ENCODE results near the gene CPA4.

The CPA4 gene

GRCh38 chr7:130289478-130289877, 3.5 kb upstream of the CPA4 start:
- Histone ChIP-seq H3K14ac (ENCODE audit: low read length in 2 of 2) (no peak overlapping the region), H3K23ac (ENCODE audit: low read length in 2 of 2) (no peak overlapping the region), H3K27ac (ENCODE audit: low read length, poor library complexity, severe bottlenecking) (no peak overlapping the region), H2AK5ac (ENCODE audit: low read length, severe bottlenecking) (peak overlapping the region; percentile 66), H3K4me1 (ENCODE audit: control insufficient read depth, insufficient read depth, low read depth, low read length) (peaks cover 11% of the 10 kb centered on the region), H3K4me2 (ENCODE audit: low read length, poor library complexity, severe bottlenecking) (no peak overlapping the region), H3K4me3 (ENCODE audit: insufficient read depth in 1 of 2, low read depth in 1 of 2, low read length in 2 of 2) (no peak overlapping the region), H2BK15ac (ENCODE audit: low read depth, poor library complexity, severe bottlenecking) (peak overlapping the region; percentile 87), H4K91ac (ENCODE audit: low read length) (peak overlapping the region; percentile 70), H3K18ac (ENCODE audit: low read depth in 1 of 2, low read length in 2 of 2) (no peak overlapping the region), H4K8ac (ENCODE audit: low read length) (no peak overlapping the region), H2BK120ac (ENCODE audit: low read depth, low read length) (peak overlapping the region; percentile 15), H2AFZ (ENCODE audit: low read depth, low read length) (peak overlapping the region; percentile 67), H2BK12ac (ENCODE audit: low read length in 2 of 2) (peak overlapping the region; percentile 13 to 61), H3K27me3 (ENCODE audit: control insufficient read depth in 1 of 2, insufficient read depth in 1 of 2, low read length in 2 of 2) (no peaks in the 10 kb centered on the region), H3K36me3 (ENCODE audit: control insufficient read depth in 1 of 2, insufficient read depth in 2 of 2, low read depth in 1 of 2, low read length in 2 of 2) (no peaks in the 10 kb centered on the region), H3K9ac (ENCODE audit: low read length) (no peak overlapping the region), H3K4ac (ENCODE audit: low read depth in 1 of 2, low read length in 2 of 2) (no peak overlapping the region), H3K9me3 (ENCODE audit: control insufficient read depth, low read length) (no peaks in the 10 kb centered on the region), H3K79me1 (replicated peaks; ENCODE audit: low read length, poor library complexity, severe bottlenecking) (no peaks in the 10 kb centered on the region), H2BK5ac (ENCODE audit: low read depth, low read length, poor library complexity, severe bottlenecking) (no peak overlapping the region)
- WGBS: 94% methylated on average over 9 of the region's 9 CpGs
- DNase-seq: no peak

- Histone ChIP-seq H3K27ac (ENCODE audit: low read length, poor library complexity, severe bottlenecking) (no peak overlapping the region), H2AFZ (ENCODE audit: low read depth, low read length) (no peak overlapping the region), H2AK5ac (ENCODE audit: low read length, severe bottlenecking) (peak overlapping the region; percentile 53), H3K4ac (ENCODE audit: low read depth in 1 of 2, low read length in 2 of 2) (no peak overlapping the region), H3K4me3 (ENCODE audit: insufficient read depth in 1 of 2, low read depth in 1 of 2, low read length in 2 of 2) (no peak overlapping the region), H2BK5ac (ENCODE audit: low read depth, low read length, poor library complexity, severe bottlenecking) (no peak overlapping the region), H3K4me2 (ENCODE audit: low read length, poor library complexity, severe bottlenecking) (no peak overlapping the region), H3K18ac (ENCODE audit: low read depth in 1 of 2, low read length in 2 of 2) (no peak overlapping the region), H3K27me3 (ENCODE audit: control insufficient read depth in 1 of 2, insufficient read depth in 1 of 2, low read length in 2 of 2) (no peaks in the 10 kb centered on the region), H2BK12ac (ENCODE audit: low read length in 2 of 2) (peak overlapping the region in 1 of 2 experiments; percentile 21), H3K36me3 (ENCODE audit: control insufficient read depth in 1 of 2, insufficient read depth in 2 of 2, low read depth in 1 of 2, low read length in 2 of 2) (peaks cover 0 to 4% of the 10 kb centered on the region in 2 experiments), H3K4me1 (ENCODE audit: control insufficient read depth, insufficient read depth, low read depth, low read length) (peaks cover 15% of the 10 kb centered on the region), H3K9me3 (ENCODE audit: control insufficient read depth, low read length) (no peaks in the 10 kb centered on the region), H3K9ac (ENCODE audit: low read length) (no peak overlapping the region), H3K79me1 (replicated peaks; ENCODE audit: low read length, poor library complexity, severe bottlenecking) (peaks cover 4% of the 10 kb centered on the region), H4K8ac (ENCODE audit: low read length) (no peak overlapping the region), H3K23ac (ENCODE audit: low read length in 2 of 2) (no peak overlapping the region), H2BK15ac (ENCODE audit: low read depth, poor library complexity, severe bottlenecking) (no peak overlapping the region), H3K14ac (ENCODE audit: low read length in 2 of 2) (no peak overlapping the region), H4K91ac (ENCODE audit: low read length) (no peak overlapping the region), H2BK120ac (ENCODE audit: low read depth, low read length) (no peak overlapping the region)
- peak; percentile 47 for DNase-seq
- WGBS: 54% methylated on average over 6 of the region's 6 CpGs
Observed at GRCh38 chr7:130290745-130291144, 2.2 kb upstream of the CPA4 start.

GRCh38 chr7:130293521-130293920, 560 bp downstream of the CPA4 start:
- Histone ChIP-seq H3K23ac (ENCODE audit: low read length in 2 of 2) (no peak overlapping the region), H3K18ac (ENCODE audit: low read depth in 1 of 2, low read length in 2 of 2) (peak overlapping the region in 1 of 2 experiments; percentile 62), H3K4me1 (ENCODE audit: control insufficient read depth, insufficient read depth, low read depth, low read length) (peaks cover 18% of the 10 kb centered on the region), H3K4ac (ENCODE audit: low read depth in 1 of 2, low read length in 2 of 2) (no peak overlapping the region), H4K91ac (ENCODE audit: low read length) (peak overlapping the region; percentile 71), H3K9me3 (ENCODE audit: control insufficient read depth, low read length) (no peaks in the 10 kb centered on the region), H2BK5ac (ENCODE audit: low read depth, low read length, poor library complexity, severe bottlenecking) (peak overlapping the region; percentile 63), H3K4me3 (ENCODE audit: insufficient read depth in 1 of 2, low read depth in 1 of 2, low read length in 2 of 2) (peak overlapping the region; percentile 29 to 46), H3K79me1 (replicated peaks; ENCODE audit: low read length, poor library complexity, severe bottlenecking) (peaks cover 18% of the 10 kb centered on the region), H4K8ac (ENCODE audit: low read length) (no peak overlapping the region), H2BK12ac (ENCODE audit: low read length in 2 of 2) (no peak overlapping the region), H2BK15ac (ENCODE audit: low read depth, poor library complexity, severe bottlenecking) (no peak overlapping the region), H3K14ac (ENCODE audit: low read length in 2 of 2) (no peak overlapping the region), H3K36me3 (ENCODE audit: control insufficient read depth in 1 of 2, insufficient read depth in 2 of 2, low read depth in 1 of 2, low read length in 2 of 2) (peaks cover 0 to 21% of the 10 kb centered on the region in 2 experiments), H2BK120ac (ENCODE audit: low read depth, low read length) (no peak overlapping the region), H3K27me3 (ENCODE audit: control insufficient read depth in 1 of 2, insufficient read depth in 1 of 2, low read length in 2 of 2) (no peaks in the 10 kb centered on the region), H3K4me2 (ENCODE audit: low read length, poor library complexity, severe bottlenecking) (peak overlapping the region; percentile 12), H3K27ac (ENCODE audit: low read length, poor library complexity, severe bottlenecking) (peak overlapping the region; percentile 96), H3K9ac (ENCODE audit: low read length) (peak overlapping the region; percentile 76), H2AFZ (ENCODE audit: low read depth, low read length) (no peak overlapping the region), H2AK5ac (ENCODE audit: low read length, severe bottlenecking) (peak overlapping the region; percentile 45)
- DNase-seq: no peak
- 92% methylated on average over 8 of the region's 8 CpGs for whole genome bisulfite sequencing

GRCh38 chr7:130294314-130294713, 1.4 kb downstream of the CPA4 start:
- H4K8ac ChIP-seq (ENCODE audit: low read length): no peak overlapping the region
- no peak overlapping the region for H4K91ac ChIP-seq (ENCODE audit: low read length)
- H2BK5ac ChIP-seq (ENCODE audit: low read depth, low read length, poor library complexity, severe bottlenecking): no peak overlapping the region
- peak overlapping the region; percentile 1 for H3K27ac ChIP-seq (ENCODE audit: low read length, poor library complexity, severe bottlenecking)
- H3K4me3 ChIP-seq (ENCODE audit: insufficient read depth in 1 of 2, low read depth in 1 of 2, low read length in 2 of 2): no peak overlapping the region
- H3K9me3 ChIP-seq (ENCODE audit: control insufficient read depth, low read length): no peaks in the 10 kb centered on the region
- WGBS: 81% methylated on average over 5 of the region's 5 CpGs
- DNase-seq: peak; percentile 53
- H3K4ac ChIP-seq (ENCODE audit: low read depth in 1 of 2, low read length in 2 of 2): no peak overlapping the region
- no peaks in the 10 kb centered on the region for H3K27me3 ChIP-seq (ENCODE audit: control insufficient read depth in 1 of 2, insufficient read depth in 1 of 2, low read length in 2 of 2)
- H3K14ac ChIP-seq (ENCODE audit: low read length in 2 of 2): no peak overlapping the region
- no peak overlapping the region for H3K9ac ChIP-seq (ENCODE audit: low read length)
- H2BK15ac ChIP-seq (ENCODE audit: low read depth, poor library complexity, severe bottlenecking): no peak overlapping the region
- H2AK5ac ChIP-seq (ENCODE audit: low read length, severe bottlenecking): peak overlapping the region; percentile 28
- H3K36me3 ChIP-seq (ENCODE audit: control insufficient read depth in 1 of 2, insufficient read depth in 2 of 2, low read depth in 1 of 2, low read length in 2 of 2): peaks cover 0 to 26% of the 10 kb centered on the region in 2 experiments
- H3K79me1 ChIP-seq (replicated peaks; ENCODE audit: low read length, poor library complexity, severe bottlenecking): peaks cover 24% of the 10 kb centered on the region
- no peak overlapping the region for H3K23ac ChIP-seq (ENCODE audit: low read length in 2 of 2)
- no peak overlapping the region for H2BK12ac ChIP-seq (ENCODE audit: low read length in 2 of 2)
- no peak overlapping the region for H3K4me2 ChIP-seq (ENCODE audit: low read length, poor library complexity, severe bottlenecking)
- H2AFZ ChIP-seq (ENCODE audit: low read depth, low read length): no peak overlapping the region
- H3K18ac ChIP-seq (ENCODE audit: low read depth in 1 of 2, low read length in 2 of 2): no peak overlapping the region
- peaks cover 15% of the 10 kb centered on the region for H3K4me1 ChIP-seq (ENCODE audit: control insufficient read depth, insufficient read depth, low read depth, low read length)
- no peak overlapping the region for H2BK120ac ChIP-seq (ENCODE audit: low read depth, low read length)

Data from mesenchymal stem cell (in vitro differentiated cells and primary cell).